ENCODE measurements around the gene NEDD4L. TPM values are rescaled to one million over a fixed set of nuclear protein-coding genes. Genes with fewer than 3 reads are reported as not detected.

The NEDD4L gene
- total and polyA plus RNA-seq, 7 donors = 14.8 to 28.0 (median 19.6) TPM

- Histone ChIP-seq H3K4me1 (peaks cover 53% of the 10 kb centered on the region), H3K27ac (no peak overlapping the region), H3K27me3 (ENCODE audit: insufficient read depth in 3 of 3, low read length in 2 of 3) (no peaks in the 10 kb centered on the region), H3K36me3 (ENCODE audit: insufficient read depth in 1 of 2, low read depth in 1 of 2) (no peaks in the 10 kb centered on the region), H3K4me3 (no peak overlapping the region), H3K9me3 (peaks cover 3% of the 10 kb centered on the region)
- intact Hi-C loops (cut with DNase I) = loop anchor here in 1 of 2 donors (5.0 kb wide), 1 partner anchor 44 kb away; no protein-coding TSS in a partner anchor
- no peak for DNase-seq
- TF ChIP-seq, protein P1, sequence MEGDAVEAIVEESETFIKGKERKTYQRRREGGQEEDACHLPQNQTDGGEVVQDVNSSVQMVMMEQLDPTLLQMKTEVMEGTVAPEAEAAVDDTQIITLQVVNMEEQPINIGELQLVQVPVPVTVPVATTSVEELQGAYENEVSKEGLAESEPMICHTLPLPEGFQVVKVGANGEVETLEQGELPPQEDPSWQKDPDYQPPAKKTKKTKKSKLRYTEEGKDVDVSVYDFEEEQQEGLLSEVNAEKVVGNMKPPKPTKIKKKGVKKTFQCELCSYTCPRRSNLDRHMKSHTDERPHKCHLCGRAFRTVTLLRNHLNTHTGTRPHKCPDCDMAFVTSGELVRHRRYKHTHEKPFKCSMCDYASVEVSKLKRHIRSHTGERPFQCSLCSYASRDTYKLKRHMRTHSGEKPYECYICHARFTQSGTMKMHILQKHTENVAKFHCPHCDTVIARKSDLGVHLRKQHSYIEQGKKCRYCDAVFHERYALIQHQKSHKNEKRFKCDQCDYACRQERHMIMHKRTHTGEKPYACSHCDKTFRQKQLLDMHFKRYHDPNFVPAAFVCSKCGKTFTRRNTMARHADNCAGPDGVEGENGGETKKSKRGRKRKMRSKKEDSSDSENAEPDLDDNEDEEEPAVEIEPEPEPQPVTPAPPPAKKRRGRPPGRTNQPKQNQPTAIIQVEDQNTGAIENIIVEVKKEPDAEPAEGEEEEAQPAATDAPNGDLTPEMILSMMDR (IDR thresholded peaks at IDR 0.05) = no peak
- ATAC-seq = no peak
- WGBS, 3 donors = 81 to 86% (median 84%) methylated on average over 4 of the region's 4 CpGs
Observed at GRCh38 chr18:58300867-58301266, 256.8 kb downstream of the NEDD4L start.

DNA sequence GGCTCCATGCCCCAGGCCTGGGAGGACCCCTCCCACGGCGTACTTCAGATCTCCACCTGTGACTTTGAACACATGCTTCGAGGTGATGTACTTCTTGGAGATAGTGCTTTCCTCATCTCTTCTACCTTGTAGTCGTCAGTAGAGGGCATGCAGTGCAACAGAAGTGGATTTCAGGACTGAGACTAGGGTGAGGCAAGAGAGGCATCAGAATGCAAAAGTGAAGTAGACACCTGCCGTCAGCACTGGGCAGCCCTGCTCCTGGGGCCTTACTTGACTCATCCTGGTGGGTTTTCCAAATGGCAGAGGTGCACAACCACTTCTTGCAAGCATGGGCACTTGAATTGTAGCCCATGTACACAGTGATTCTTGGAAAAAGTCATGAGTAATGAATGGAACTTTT is 258.8 kb downstream of the NEDD4L start:
- H3K9me3 ChIP-seq = peaks cover 8% of the 10 kb centered on the region
- 79 to 91% (median 87%) methylated on average over 5 of the region's 5 CpGs for WGBS, 3 donors
- TF ChIP-seq, protein P1 (IDR thresholded peaks at IDR 0.05) = no peak
- intact Hi-C loops (cut with DNase I) = loop anchor here in 1 of 2 donors (5.0 kb wide), 1 partner anchor 46 kb away; no protein-coding TSS in a partner anchor
- no peak overlapping the region for H3K4me3 ChIP-seq
- H3K27me3 ChIP-seq (ENCODE audit: insufficient read depth in 3 of 3, low read length in 2 of 3) = no peaks in the 10 kb centered on the region
- H3K27ac ChIP-seq = no peak overlapping the region
- DNase-seq (no peak), ATAC-seq (peak; percentile 43 to 79 (median 61))
- no peaks in the 10 kb centered on the region for H3K36me3 ChIP-seq (ENCODE audit: insufficient read depth in 1 of 2, low read depth in 1 of 2)
- peaks cover 48% of the 10 kb centered on the region for H3K4me1 ChIP-seq

- Histone ChIP-seq H3K4me3 (no peak overlapping the region), H3K36me3 (ENCODE audit: insufficient read depth in 1 of 2, low read depth in 1 of 2) (no peaks in the 10 kb centered on the region), H3K9me3 (peaks cover 8% of the 10 kb centered on the region), H3K4me1 (peaks cover 48% of the 10 kb centered on the region), H3K27ac (no peak overlapping the region), H3K27me3 (ENCODE audit: insufficient read depth in 3 of 3, low read length in 2 of 3) (no peaks in the 10 kb centered on the region)
- TF ChIP-seq, protein P1 (IDR thresholded peaks at IDR 0.05) = no peak
- intact Hi-C loops (cut with DNase I) = loop anchor here in 1 of 2 donors (5.0 kb wide), 1 partner anchor 46 kb away; no protein-coding TSS in a partner anchor
- 50 to 65% (median 56%) methylated on average over 3 of the region's 3 CpGs for WGBS, 3 donors
- DNase-seq (no peak), ATAC-seq (no peak)
Observed at GRCh38 chr18:58303363-58303762, 259.3 kb downstream of the NEDD4L start.

- Histone ChIP-seq H3K36me3 (ENCODE audit: insufficient read depth in 1 of 2, low read depth in 1 of 2) (no peaks in the 10 kb centered on the region), H3K4me1 (peaks cover 41% of the 10 kb centered on the region), H3K9me3 (peaks cover 8% of the 10 kb centered on the region), H3K4me3 (no peak overlapping the region), H3K27ac (no peak overlapping the region), H3K27me3 (ENCODE audit: insufficient read depth in 3 of 3, low read length in 2 of 3) (no peaks in the 10 kb centered on the region)
- intact Hi-C loops (cut with DNase I) = no loop called here
- TF ChIP-seq, protein P1 (IDR thresholded peaks at IDR 0.05) = no peak
- DNase-seq = no peak
- ATAC-seq = no peak
- 98 to 100% (median 99%) methylated on average over 3 of the region's 3 CpGs for whole genome bisulfite sequencing, 3 donors
Observed at GRCh38 chr18:58305792-58306191, 261.8 kb downstream of the NEDD4L start.

GRCh38 chr18:58307441-58307840 is 263.4 kb downstream of the NEDD4L start:
- ATAC-seq (no peak), DNase-seq (no peak)
- Histone ChIP-seq H3K9me3 (peaks cover 8% of the 10 kb centered on the region), H3K36me3 (ENCODE audit: insufficient read depth in 1 of 2, low read depth in 1 of 2) (no peaks in the 10 kb centered on the region), H3K4me1 (peaks cover 40% of the 10 kb centered on the region), H3K27ac (peak overlapping the region; percentile 60), H3K4me3 (no peak overlapping the region), H3K27me3 (ENCODE audit: insufficient read depth in 3 of 3, low read length in 2 of 3) (no peaks in the 10 kb centered on the region)
- TF ChIP-seq, protein P1 (IDR thresholded peaks at IDR 0.05) = no peak
- intact Hi-C loops (cut with DNase I) = no loop called here
- WGBS, 3 donors = 32 to 58% (median 41%) methylated on average over 3 of the region's 3 CpGs

Measured in psoas muscle (tissue), 8 donors.